Neutrophil (primary cell): ENCODE data around the gene PLD1.

Experiments used
- H3K27ac ChIP-seq: fragments of 200-600 bp; sonication (generic); 2 replicates; pipeline ENCODE4 v1.5.1; 2016; ENCODE audit warnings: mild to moderate bottlenecking, moderate library complexity
- H3K27me3 ChIP-seq: fragments of 200-600 bp; sonication (generic); 2 replicates; pipeline ENCODE4 v1.6.0; 2016; ENCODE audit warnings: mild to moderate bottlenecking
- H3K36me3 ChIP-seq: fragments of 200-600 bp; sonication (generic); 2 replicates; pipeline ENCODE4 v1.5.1; 2017
- H3K4me1 ChIP-seq, 2 experiments: fragments of 200-600 bp in 1 of 2; sonication (generic) in 1 of 2; 1 replicate in 1 of 2; 2 replicates in 1 of 2; pipeline versions ENCODE4 v1.5.1 to v1.6.1; 2013 to 2016; ENCODE audit warnings: low read depth in 1 of 2, low read length in 1 of 2, mild to moderate bottlenecking in 1 of 2, moderate library complexity in 1 of 2; ENCODE audit not compliant: control insufficient read depth in 1 of 2, insufficient read depth in 1 of 2
- H3K4me3 ChIP-seq, 2 experiments: fragments of 200-600 bp in 1 of 2; sonication (generic) in 1 of 2; 1 replicate in 1 of 2; 2 replicates in 1 of 2; pipeline ENCODE4 v1.5.1; 2013 to 2016; ENCODE audit warnings: low read depth in 1 of 2, low read length in 1 of 2, mild to moderate bottlenecking in 1 of 2, moderate library complexity in 1 of 2
- H3K9me3 ChIP-seq: fragments of 200-600 bp; sonication (generic); 2 replicates; pipeline ENCODE4 v1.5.1; 2016
- CTCF ChIP-seq: fragments of 200-600 bp; sonication (generic); IDR thresholded peaks from 2 replicates; pipeline ENCODE4 v1.5.1; 2016; ENCODE audit warnings: antibody characterized with exemption

Gene PLD1

GRCh38 chr3:171733561-171733960 lies 76.7 kb downstream of the PLD1 start:
- Histone ChIP-seq H3K27ac (no peak overlapping the region), H3K4me1 (no peaks in the 10 kb centered on the region)
- TF ChIP-seq CTCF, result no peak

DNA sequence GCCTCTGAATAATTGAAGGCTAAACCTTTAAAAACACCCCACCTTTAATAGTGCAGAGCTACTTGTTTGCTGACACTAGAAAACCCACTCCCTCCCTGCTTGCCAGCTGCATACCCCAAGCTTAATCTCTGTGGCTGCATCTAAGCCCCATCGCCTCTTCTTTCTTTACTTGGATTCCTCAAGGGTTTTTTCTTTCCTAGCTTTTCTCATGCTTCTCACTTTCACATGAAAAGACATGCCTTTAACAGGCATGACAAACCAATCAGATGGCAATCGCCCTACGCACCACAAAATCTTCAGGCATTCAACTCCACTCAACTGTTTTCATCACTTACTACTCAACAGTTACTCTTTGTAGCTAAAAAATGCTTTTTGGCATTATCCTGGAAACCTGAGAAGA lies 77.5 kb downstream of the PLD1 start:
- H3K9me3 ChIP-seq, result no peaks in the 10 kb centered on the region
- H3K27ac ChIP-seq, result no peak overlapping the region
- no peaks in the 10 kb centered on the region for H3K4me1 ChIP-seq
- H3K4me3 ChIP-seq, result no peak overlapping the region
- no peaks in the 10 kb centered on the region for H3K27me3 ChIP-seq
- no peak for TF ChIP-seq CTCF
- H3K36me3 ChIP-seq, result peaks cover 71% of the 10 kb centered on the region

More at GRCh38 chr3:171733561-171733960, 76.7 kb downstream of the PLD1 start:
- Histone ChIP-seq H3K4me3 (no peak overlapping the region), H3K27me3 (no peaks in the 10 kb centered on the region), H3K36me3 (peaks cover 67% of the 10 kb centered on the region), H3K9me3 (no peaks in the 10 kb centered on the region)

DNA sequence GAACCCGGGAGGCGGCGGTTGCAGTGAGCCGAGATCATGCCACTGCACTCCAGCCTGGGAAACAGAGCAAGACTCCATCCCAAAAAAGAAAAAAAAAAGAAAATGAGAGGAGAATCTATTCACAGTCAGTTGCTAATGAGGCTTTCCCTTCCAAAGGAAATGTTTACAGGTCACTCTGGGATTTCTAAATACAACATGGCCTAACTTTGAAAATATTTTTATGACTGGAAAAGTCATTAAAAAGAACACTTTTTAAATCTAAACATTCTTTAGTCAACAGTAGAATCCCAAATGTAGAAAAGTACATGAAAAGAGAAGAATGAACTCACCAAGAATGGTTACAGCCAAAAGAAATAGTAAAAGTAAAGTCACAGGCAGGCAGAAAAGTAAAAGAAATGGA lies 78.6 kb downstream of the PLD1 start:
- no peak overlapping the region for H3K4me3 ChIP-seq
- H3K27me3 ChIP-seq, result no peaks in the 10 kb centered on the region
- H3K4me1 ChIP-seq, result no peaks in the 10 kb centered on the region
- H3K9me3 ChIP-seq, result no peaks in the 10 kb centered on the region
- TF ChIP-seq CTCF, result no peak
- H3K27ac ChIP-seq, result no peak overlapping the region
- H3K36me3 ChIP-seq, result peaks cover 72% of the 10 kb centered on the region

DNA sequence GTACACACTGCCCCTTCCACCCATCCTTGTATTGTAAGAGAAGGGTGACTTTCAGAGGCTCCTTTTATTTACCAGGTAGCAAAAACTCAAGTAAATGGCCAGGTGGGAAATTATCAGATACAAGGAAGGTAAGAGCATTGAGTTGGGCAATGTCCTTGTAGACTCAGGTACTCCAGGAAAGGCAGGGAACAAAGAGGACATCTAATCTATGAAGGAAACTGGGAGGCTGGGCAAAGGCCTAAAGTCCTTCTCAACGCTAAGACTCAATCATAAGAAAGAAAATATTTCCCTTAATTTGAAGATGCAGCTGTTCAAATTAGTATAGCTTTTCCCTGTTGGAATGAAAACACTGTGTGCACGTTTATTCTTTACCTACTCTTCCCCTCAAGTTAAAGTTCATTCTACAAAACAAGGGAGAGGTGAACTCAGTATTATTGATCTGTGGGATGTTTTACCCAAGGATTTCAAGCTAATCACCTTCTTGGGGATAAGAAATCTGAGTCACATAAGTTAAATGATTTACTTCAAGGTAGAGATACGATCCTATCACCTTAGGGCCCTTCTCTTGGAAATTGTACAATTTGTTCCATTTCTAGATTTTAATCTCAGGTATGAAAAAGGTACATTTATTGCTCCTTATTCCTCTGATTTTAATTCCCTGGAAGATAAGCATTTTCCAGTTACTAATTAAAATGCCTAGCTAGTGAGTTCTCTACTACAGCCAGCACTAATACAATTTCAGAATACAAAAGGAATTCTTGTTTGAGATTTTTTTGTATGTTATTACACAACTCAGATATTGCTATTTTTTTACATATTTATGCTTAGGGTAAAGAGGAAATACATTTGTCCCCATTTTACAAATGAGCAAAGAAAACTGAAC lies 80.6 kb downstream of the PLD1 start:
- no peaks in the 10 kb centered on the region for H3K4me1 ChIP-seq
- no peaks in the 10 kb centered on the region for H3K9me3 ChIP-seq
- no peak for TF ChIP-seq CTCF
- no peak overlapping the region for H3K27ac ChIP-seq
- H3K4me3 ChIP-seq, result no peak overlapping the region
- no peaks in the 10 kb centered on the region for H3K27me3 ChIP-seq
- H3K36me3 ChIP-seq, result peaks cover 76% of the 10 kb centered on the region

GRCh38 chr3:171727288-171727687 lies 83.0 kb downstream of the PLD1 start:
- H3K4me1 ChIP-seq, result no peaks in the 10 kb centered on the region
- TF ChIP-seq CTCF, result no peak
- H3K36me3 ChIP-seq, result peaks cover 76% of the 10 kb centered on the region
- H3K27ac ChIP-seq, result no peak overlapping the region
- no peaks in the 10 kb centered on the region for H3K27me3 ChIP-seq
- H3K4me3 ChIP-seq, result no peak overlapping the region
- no peaks in the 10 kb centered on the region for H3K9me3 ChIP-seq
